22Rv1 (cell line): ENCODE data around the gene INPP5J.

Source experiments
- CTCF ChIP-seq: fragments of 450-650 bp; IDR thresholded peaks from 2 replicates; pipeline ENCODE4 v1.5.1; 2017; ENCODE audit warnings: mild to moderate bottlenecking
- ZFX ChIP-seq: fragments of 450-650 bp; IDR thresholded peaks from 2 replicates; pipeline ENCODE4 v1.6.1; 2017; ENCODE audit warnings: antibody characterized with exemption, borderline replicate concordance

GRCh38 chr22:31155422-31155821 lies 32.7 kb downstream of the INPP5J start:
- TF ChIP-seq CTCF (no peak), ZFX (no peak)
